Vagina (tissue), 2 donors: Measurements from ENCODE around the gene ADAMTSL5. TPM values are rescaled to one million over a fixed set of nuclear protein-coding genes. Genes with fewer than 3 reads are reported as not detected.

Experiments used
- DNase-seq, 2 donors: peaks; one replicate each; pipeline ENCODE4 v3.0.0-alpha.2; 2017; ENCODE audit errors: extremely low spot score in 2 of 2
- H3K27ac ChIP-seq: fragments of 200-600 bp; sonication (generic); one replicate; pipeline ENCODE4 v1.5.1; 2019
- H3K27me3 ChIP-seq: fragments of 200-600 bp; sonication (generic); one replicate; pipeline ENCODE4 v1.5.1; 2019
- H3K36me3 ChIP-seq, 2 donors: fragments of 200-600 bp; sonication (generic); one replicate each; pipeline ENCODE4 v1.5.1; 2017 to 2019
- H3K4me1 ChIP-seq: fragments of 200-600 bp; sonication (generic); one replicate; pipeline ENCODE4 v1.5.1; 2019
- H3K4me3 ChIP-seq, 2 donors: fragments of 200-600 bp; sonication (generic); 1 replicate in 1 of 2; 2 replicates in 1 of 2; pipeline ENCODE4 v1.5.1; 2016 to 2019
- H3K9me3 ChIP-seq: fragments of 200-600 bp; sonication (generic); one replicate; pipeline ENCODE4 v1.5.1; 2019
- CTCF ChIP-seq, 3 experiments: fragments of 450-650 bp in 2 of 3; fragments of 200-600 bp in 1 of 3; sonication (generic) in 1 of 3; IDR thresholded peaks; one replicate each; pipeline ENCODE4 v1.5.1; 2017 to 2019; ENCODE audit warnings: antibody characterized with exemption in 3 of 3, mild to moderate bottlenecking in 2 of 3, moderate library complexity in 2 of 3
- POLR2A ChIP-seq, 2 donors: fragments of 450-650 bp; IDR thresholded peaks; one replicate each; pipeline ENCODE4 v1.6.1; 2017; ENCODE audit warnings: antibody characterized with exemption in 2 of 2, mild to moderate bottlenecking in 2 of 2, moderate library complexity in 2 of 2
- POLR2AphosphoS5 ChIP-seq, 2 donors: sonication (generic); formaldehyde crosslinking; IDR thresholded peaks; one replicate each; pipeline ENCODE4 v1.9.0; 2017; ENCODE audit warnings: antibody characterized with exemption in 2 of 2, mild to moderate bottlenecking in 2 of 2, low read depth in 1 of 2; ENCODE audit not compliant: insufficient read depth in 1 of 2
- intact Hi-C: fragments of 100-400 bp; cut with DNase I; formaldehyde crosslinking; loops from one replicate; pipeline ENCODE4 v1.15.1; 2023
- total RNA-seq: library from RNA; depleted of rRNA; stranded (reverse); fragments of >200 nt; gene quantifications from one replicate; pipeline ENCODE4 v1.2.3, GENCODE V29; 2016

Gene ADAMTSL5
- total RNA-seq, 1 donor from 2014 or later, result 22.6 TPM

DNA sequence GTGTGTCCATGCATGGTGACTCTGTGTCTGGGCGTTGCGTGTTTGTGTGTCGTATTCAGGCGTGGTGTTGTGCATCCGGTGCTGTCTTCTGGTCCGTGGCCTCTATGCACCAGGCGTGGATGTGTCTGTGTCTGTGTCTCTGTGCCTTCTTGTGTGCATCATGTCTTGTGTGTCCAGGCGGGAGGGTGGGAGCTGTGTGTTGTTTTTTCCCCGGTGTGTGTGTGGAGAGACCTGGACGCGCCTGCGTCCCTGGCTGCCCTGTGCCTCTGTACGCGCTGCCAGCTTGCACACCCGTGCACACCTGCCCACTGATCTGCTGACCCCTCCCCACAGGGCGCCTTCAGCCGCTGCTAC lies 12.1 kb upstream of the ADAMTSL5 start:
- peaks cover 36% of the 10 kb centered on the region for H3K4me1 ChIP-seq
- intact Hi-C loops, result no loop called here
- H3K27me3 ChIP-seq, result no peaks in the 10 kb centered on the region
- H3K36me3 ChIP-seq, result no peaks in the 10 kb centered on the region
- peak overlapping the region; percentile 40 to 59 for H3K4me3 ChIP-seq
- DNase-seq, result no peak
- H3K9me3 ChIP-seq, result no peaks in the 10 kb centered on the region
- no peak for TF ChIP-seq POLR2A (IDR thresholded peaks at IDR 0.05)
- TF ChIP-seq POLR2AphosphoS5 (IDR thresholded peaks at IDR 0.05; ENCODE audit: insufficient read depth in 1 of 2, low read depth in 1 of 2), result no peak
- TF ChIP-seq CTCF (IDR thresholded peaks at IDR 0.05), result no peak
- H3K27ac ChIP-seq, result no peak overlapping the region

- DNase-seq, result no peak
- Histone ChIP-seq H3K27me3 (no peaks in the 10 kb centered on the region), H3K4me3 (peak overlapping the region; percentile 40 to 59), H3K36me3 (no peaks in the 10 kb centered on the region), H3K27ac (peak overlapping the region; percentile 88), H3K4me1 (peaks cover 36% of the 10 kb centered on the region), H3K9me3 (no peaks in the 10 kb centered on the region)
- intact Hi-C loops, result no loop called here
- TF ChIP-seq POLR2A (IDR thresholded peaks at IDR 0.05) (no peak), POLR2AphosphoS5 (IDR thresholded peaks at IDR 0.05; ENCODE audit: insufficient read depth in 1 of 2, low read depth in 1 of 2) (no peak), CTCF (IDR thresholded peaks at IDR 0.05) (no peak)
These were observed 11.6 kb upstream of the ADAMTSL5 start for GRCh38 chr19:1524287-1524971.

DNA sequence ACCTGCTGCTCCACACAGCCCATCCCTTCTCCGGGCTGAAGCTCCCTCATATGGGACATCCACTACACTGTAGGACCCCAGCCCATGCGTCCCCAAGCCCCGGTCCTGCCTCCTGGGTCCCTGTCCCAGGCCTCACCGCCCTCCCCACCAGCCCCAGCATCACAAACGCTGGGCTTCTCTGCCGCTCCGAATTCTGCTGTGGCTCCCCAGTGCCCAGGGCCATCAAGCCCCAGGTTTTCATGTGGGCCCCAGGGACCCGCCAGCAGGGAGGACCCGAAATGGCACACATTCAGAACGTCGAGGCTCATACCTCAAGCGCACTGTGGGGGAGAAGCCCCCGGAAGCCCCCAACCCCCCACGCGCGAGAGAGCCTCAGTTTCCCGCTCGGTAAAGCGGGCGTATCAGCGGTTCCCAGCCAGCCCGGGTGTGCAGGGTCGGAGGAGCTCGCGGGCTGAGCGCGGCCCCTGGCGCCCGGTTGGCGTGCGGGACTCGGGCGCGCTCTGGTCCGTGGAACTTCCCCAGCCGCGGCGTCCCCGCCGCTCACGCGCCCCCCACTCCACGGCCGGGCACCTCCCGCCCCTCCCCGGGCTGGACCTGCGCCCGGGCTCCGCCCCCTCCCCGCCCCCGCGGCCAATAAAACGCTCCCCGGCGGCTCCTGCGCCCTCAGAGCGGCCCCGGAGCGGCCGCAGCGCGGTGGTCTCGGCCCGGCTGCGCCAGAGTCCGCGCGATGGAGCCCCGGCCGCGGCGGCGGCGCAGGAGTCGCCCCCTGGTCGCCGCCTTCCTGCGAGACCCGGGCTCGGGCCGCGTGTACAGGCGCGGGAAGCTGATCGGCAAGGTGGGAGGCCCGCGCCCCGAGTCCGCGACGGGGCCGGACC lies 10.8 kb upstream of the ADAMTSL5 start, which contains the start of gene PLK5:
TSS of gene PLK5 (plus strand) at position 666 of the 875 bp plus-strand sequence. CDS start 2,920 bp downstream, outside the sequence.
- H3K4me3 ChIP-seq, result peak within 1 kb of the TSS; percentile 40 to 59

GRCh38 chr19:1522838-1523237 lies 10.0 kb upstream of the ADAMTSL5 start:
- no peak for TF ChIP-seq POLR2AphosphoS5 (IDR thresholded peaks at IDR 0.05; ENCODE audit: insufficient read depth in 1 of 2, low read depth in 1 of 2)
- Histone ChIP-seq H3K4me3 (no peak overlapping the region), H3K27ac (peak overlapping the region; percentile 88), H3K9me3 (no peaks in the 10 kb centered on the region), H3K4me1 (peaks cover 36% of the 10 kb centered on the region), H3K27me3 (no peaks in the 10 kb centered on the region), H3K36me3 (no peaks in the 10 kb centered on the region)
- no peak for DNase-seq
- intact Hi-C loops, result no loop called here

More for the DNA sequence above, 10.8 kb upstream of the ADAMTSL5 start, which contains the start of gene PLK5:
- no peaks in the 10 kb centered on the region for H3K27me3 ChIP-seq
- peak within 1 kb of the TSS; percentile 88 for H3K27ac ChIP-seq
- no peaks in the 10 kb centered on the region for H3K9me3 ChIP-seq
- DNase-seq, result no peak
- TF ChIP-seq POLR2AphosphoS5 (IDR thresholded peaks at IDR 0.05; ENCODE audit: insufficient read depth in 1 of 2, low read depth in 1 of 2) (no peak), CTCF (IDR thresholded peaks at IDR 0.05) (no peak), POLR2A (IDR thresholded peaks at IDR 0.05) (peak in 1 of 2 donors; percentile 62)
- no peaks in the 10 kb centered on the region for H3K36me3 ChIP-seq
- intact Hi-C loops, result no loop called here
- peaks cover 36% of the 10 kb centered on the region for H3K4me1 ChIP-seq

DNA sequence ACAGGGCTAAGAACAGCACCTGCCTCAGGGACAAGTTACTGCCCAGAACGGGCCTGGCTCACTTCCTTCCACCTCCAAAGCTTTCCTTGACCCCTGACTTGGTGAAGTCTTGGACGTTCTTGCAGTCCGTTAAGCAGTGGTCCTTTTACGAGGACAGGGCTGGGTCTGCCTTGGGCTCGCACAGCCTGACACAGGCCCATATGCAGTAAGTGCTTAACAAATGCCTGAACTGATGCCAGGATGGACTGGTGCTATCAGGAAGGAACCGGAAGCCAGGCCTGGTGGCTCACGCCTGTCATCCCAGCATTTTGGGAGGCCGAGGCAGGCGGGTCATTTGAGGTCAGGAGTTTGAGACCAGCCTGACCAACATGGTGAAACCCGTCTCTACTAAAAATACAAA lies 9.2 kb upstream of the ADAMTSL5 start:
- no peaks in the 10 kb centered on the region for H3K27me3 ChIP-seq
- no peaks in the 10 kb centered on the region for H3K9me3 ChIP-seq
- no peak overlapping the region for H3K4me3 ChIP-seq
- TF ChIP-seq POLR2A (IDR thresholded peaks at IDR 0.05) (no peak), CTCF (IDR thresholded peaks at IDR 0.05) (no peak), POLR2AphosphoS5 (IDR thresholded peaks at IDR 0.05; ENCODE audit: insufficient read depth in 1 of 2, low read depth in 1 of 2) (no peak)
- H3K36me3 ChIP-seq, result no peaks in the 10 kb centered on the region
- no peak for DNase-seq
- intact Hi-C loops, result no loop called here
- peak overlapping the region; percentile 88 for H3K27ac ChIP-seq
- H3K4me1 ChIP-seq, result peaks cover 36% of the 10 kb centered on the region
